ENCODE measurements around the gene IRX4.

Gene IRX4

GRCh38 chr5:1923341-1923740 lies 40.6 kb upstream of the IRX4 start:
- no peaks in the 10 kb centered on the region for H3K36me3 ChIP-seq (ENCODE audit: insufficient read depth, low read length)
- H3K4me2 ChIP-seq (ENCODE audit: low read depth, low read length, poor library complexity, severe bottlenecking): no peak overlapping the region
- H4K20me1 ChIP-seq (ENCODE audit: insufficient read depth, low read length, poor library complexity, severe bottlenecking): no peaks in the 10 kb centered on the region
- TF ChIP-seq CTCF (conservative IDR thresholded peaks at IDR 0.05; ENCODE audit: low read length) (no peak), EZH2phosphoT487 (IDR thresholded peaks at IDR 0.05; ENCODE audit: borderline replicate concordance) (no peak)
- H3K9ac ChIP-seq (ENCODE audit: low read depth, low read length, poor library complexity, severe bottlenecking): no peak overlapping the region
- H3F3A ChIP-seq (ENCODE audit: low read depth): no peaks in the 10 kb centered on the region
- no peaks in the 10 kb centered on the region; the same call in 1 of the 2 replicates for H3K9me3 ChIP-seq (ENCODE audit: insufficient read depth, low read depth, low read length)
- no peaks in the 10 kb centered on the region for H3K27me3 ChIP-seq (ENCODE audit: insufficient read depth, low read length, poor library complexity, severe bottlenecking)
- H3K4me1 ChIP-seq (ENCODE audit: insufficient read depth, low read length, poor library complexity, severe bottlenecking): no peaks in the 10 kb centered on the region
- no peaks in the 10 kb centered on the region for H3K9me2 ChIP-seq (replicated peaks; ENCODE audit: low read depth, low read length)
- no peaks in the 10 kb centered on the region for H3K79me2 ChIP-seq (ENCODE audit: insufficient read depth, low read length)
- no peak overlapping the region for H3K4me3 ChIP-seq (ENCODE audit: low read length, poor library complexity, severe bottlenecking)
- no peak overlapping the region for H2AFZ ChIP-seq (ENCODE audit: low read length)

- Histone ChIP-seq H3K4me1 (ENCODE audit: insufficient read depth, low read length, poor library complexity, severe bottlenecking) (no peaks in the 10 kb centered on the region), H3K79me2 (ENCODE audit: insufficient read depth, low read length) (no peaks in the 10 kb centered on the region), H3F3A (ENCODE audit: low read depth) (no peaks in the 10 kb centered on the region), H3K9me2 (replicated peaks; ENCODE audit: low read depth, low read length) (no peaks in the 10 kb centered on the region), H3K27me3 (ENCODE audit: insufficient read depth, low read length, poor library complexity, severe bottlenecking) (no peaks in the 10 kb centered on the region), H2AFZ (ENCODE audit: low read length) (no peak overlapping the region), H3K9ac (ENCODE audit: low read depth, low read length, poor library complexity, severe bottlenecking) (no peak overlapping the region), H4K20me1 (ENCODE audit: insufficient read depth, low read length, poor library complexity, severe bottlenecking) (no peaks in the 10 kb centered on the region), H3K4me2 (ENCODE audit: low read depth, low read length, poor library complexity, severe bottlenecking) (no peak overlapping the region), H3K9me3 (ENCODE audit: insufficient read depth, low read depth, low read length) (no peaks in the 10 kb centered on the region; the same call in 1 of the 2 replicates), H3K4me3 (ENCODE audit: low read length, poor library complexity, severe bottlenecking) (no peak overlapping the region), H3K36me3 (ENCODE audit: insufficient read depth, low read length) (no peaks in the 10 kb centered on the region)
- TF ChIP-seq EZH2phosphoT487 (IDR thresholded peaks at IDR 0.05; ENCODE audit: borderline replicate concordance) (no peak), CTCF (conservative IDR thresholded peaks at IDR 0.05; ENCODE audit: low read length) (no peak)
Measured at GRCh38 chr5:1921711-1922110, 39.0 kb upstream of the IRX4 start.

GRCh38 chr5:1919750-1920149 lies 37.0 kb upstream of the IRX4 start:
- TF ChIP-seq CTCF (conservative IDR thresholded peaks at IDR 0.05; ENCODE audit: low read length): no peak
- no peak for TF ChIP-seq EZH2phosphoT487 (IDR thresholded peaks at IDR 0.05; ENCODE audit: borderline replicate concordance)
- Histone ChIP-seq H3K4me1 (ENCODE audit: insufficient read depth, low read length, poor library complexity, severe bottlenecking) (no peaks in the 10 kb centered on the region), H3K9ac (ENCODE audit: low read depth, low read length, poor library complexity, severe bottlenecking) (no peak overlapping the region), H3K36me3 (ENCODE audit: insufficient read depth, low read length) (no peaks in the 10 kb centered on the region), H3K9me2 (replicated peaks; ENCODE audit: low read depth, low read length) (no peaks in the 10 kb centered on the region), H3K4me3 (ENCODE audit: low read length, poor library complexity, severe bottlenecking) (no peak overlapping the region), H3K27me3 (ENCODE audit: insufficient read depth, low read length, poor library complexity, severe bottlenecking) (no peaks in the 10 kb centered on the region), H3K4me2 (ENCODE audit: low read depth, low read length, poor library complexity, severe bottlenecking) (no peak overlapping the region), H3K79me2 (ENCODE audit: insufficient read depth, low read length) (no peaks in the 10 kb centered on the region), H3K9me3 (ENCODE audit: insufficient read depth, low read depth, low read length) (no peaks in the 10 kb centered on the region; the same call in 1 of the 2 replicates), H3F3A (ENCODE audit: low read depth) (no peaks in the 10 kb centered on the region), H2AFZ (ENCODE audit: low read length) (no peak overlapping the region), H4K20me1 (ENCODE audit: insufficient read depth, low read length, poor library complexity, severe bottlenecking) (no peaks in the 10 kb centered on the region)

Measured in Loucy (cell line).